Measurements from ENCODE around the gene LRIG1. TPM values are rescaled to one million over a fixed set of nuclear protein-coding genes. Genes with fewer than 3 reads are reported as not detected.

Gene LRIG1
- total RNA-seq, 1 experiment from 2014 or later = 5.3 TPM

DNA sequence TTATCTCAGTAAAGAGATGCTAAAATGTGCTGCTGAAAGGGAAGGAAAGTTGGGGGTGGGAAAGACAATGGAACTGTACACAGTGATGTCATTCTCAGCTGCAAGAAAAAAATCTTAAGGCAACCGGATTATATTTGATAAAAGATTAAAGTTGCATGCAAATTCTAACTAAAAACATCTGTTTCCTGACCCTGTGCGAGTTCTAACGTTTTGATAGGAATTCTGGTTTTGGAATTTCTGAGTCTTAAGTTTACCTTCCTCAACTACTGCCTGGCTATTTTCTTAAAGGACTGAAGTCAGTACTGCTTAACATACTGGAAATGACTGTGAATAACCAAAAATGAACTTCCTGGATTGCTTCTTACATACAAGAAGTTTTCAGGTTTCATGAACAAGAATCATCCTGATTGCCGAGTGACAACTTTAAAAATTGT, 164.5 kb downstream of the LRIG1 start:
- no TSS peak for BruUV-seq (replicated peaks)
- no peaks in the 10 kb centered on the region for H3K27me3 ChIP-seq (ENCODE audit: control insufficient read depth, insufficient read depth, low read length)
- no peak for ATAC-seq
- ChIA-PET CTCF (no interaction called here), POLR2A (no interaction called here)
- H3K9me3 ChIP-seq (ENCODE audit: control insufficient read depth, insufficient read depth, low read depth, low read length) = no peaks in the 10 kb centered on the region
- TF ChIP-seq SIN3A (IDR thresholded peaks at IDR 0.05; ENCODE audit: borderline replicate concordance, insufficient read depth, low read depth, low read length) (no peak), POLR2AphosphoS5 (IDR thresholded peaks at IDR 0.05; ENCODE audit: low read depth, low read length) (no peak), TCF7L2 (IDR thresholded peaks at IDR 0.05; ENCODE audit: low read depth, low read length) (no peak)
- TF ChIP-seq, protein P1, sequence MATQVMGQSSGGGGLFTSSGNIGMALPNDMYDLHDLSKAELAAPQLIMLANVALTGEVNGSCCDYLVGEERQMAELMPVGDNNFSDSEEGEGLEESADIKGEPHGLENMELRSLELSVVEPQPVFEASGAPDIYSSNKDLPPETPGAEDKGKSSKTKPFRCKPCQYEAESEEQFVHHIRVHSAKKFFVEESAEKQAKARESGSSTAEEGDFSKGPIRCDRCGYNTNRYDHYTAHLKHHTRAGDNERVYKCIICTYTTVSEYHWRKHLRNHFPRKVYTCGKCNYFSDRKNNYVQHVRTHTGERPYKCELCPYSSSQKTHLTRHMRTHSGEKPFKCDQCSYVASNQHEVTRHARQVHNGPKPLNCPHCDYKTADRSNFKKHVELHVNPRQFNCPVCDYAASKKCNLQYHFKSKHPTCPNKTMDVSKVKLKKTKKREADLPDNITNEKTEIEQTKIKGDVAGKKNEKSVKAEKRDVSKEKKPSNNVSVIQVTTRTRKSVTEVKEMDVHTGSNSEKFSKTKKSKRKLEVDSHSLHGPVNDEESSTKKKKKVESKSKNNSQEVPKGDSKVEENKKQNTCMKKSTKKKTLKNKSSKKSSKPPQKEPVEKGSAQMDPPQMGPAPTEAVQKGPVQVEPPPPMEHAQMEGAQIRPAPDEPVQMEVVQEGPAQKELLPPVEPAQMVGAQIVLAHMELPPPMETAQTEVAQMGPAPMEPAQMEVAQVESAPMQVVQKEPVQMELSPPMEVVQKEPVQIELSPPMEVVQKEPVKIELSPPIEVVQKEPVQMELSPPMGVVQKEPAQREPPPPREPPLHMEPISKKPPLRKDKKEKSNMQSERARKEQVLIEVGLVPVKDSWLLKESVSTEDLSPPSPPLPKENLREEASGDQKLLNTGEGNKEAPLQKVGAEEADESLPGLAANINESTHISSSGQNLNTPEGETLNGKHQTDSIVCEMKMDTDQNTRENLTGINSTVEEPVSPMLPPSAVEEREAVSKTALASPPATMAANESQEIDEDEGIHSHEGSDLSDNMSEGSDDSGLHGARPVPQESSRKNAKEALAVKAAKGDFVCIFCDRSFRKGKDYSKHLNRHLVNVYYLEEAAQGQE (IDR thresholded peaks at IDR 0.05; ENCODE audit: insufficient read depth in 1 of 2, low read depth in 2 of 2, low read length in 1 of 2) = no peak
- TF ChIP-seq, protein P2, sequence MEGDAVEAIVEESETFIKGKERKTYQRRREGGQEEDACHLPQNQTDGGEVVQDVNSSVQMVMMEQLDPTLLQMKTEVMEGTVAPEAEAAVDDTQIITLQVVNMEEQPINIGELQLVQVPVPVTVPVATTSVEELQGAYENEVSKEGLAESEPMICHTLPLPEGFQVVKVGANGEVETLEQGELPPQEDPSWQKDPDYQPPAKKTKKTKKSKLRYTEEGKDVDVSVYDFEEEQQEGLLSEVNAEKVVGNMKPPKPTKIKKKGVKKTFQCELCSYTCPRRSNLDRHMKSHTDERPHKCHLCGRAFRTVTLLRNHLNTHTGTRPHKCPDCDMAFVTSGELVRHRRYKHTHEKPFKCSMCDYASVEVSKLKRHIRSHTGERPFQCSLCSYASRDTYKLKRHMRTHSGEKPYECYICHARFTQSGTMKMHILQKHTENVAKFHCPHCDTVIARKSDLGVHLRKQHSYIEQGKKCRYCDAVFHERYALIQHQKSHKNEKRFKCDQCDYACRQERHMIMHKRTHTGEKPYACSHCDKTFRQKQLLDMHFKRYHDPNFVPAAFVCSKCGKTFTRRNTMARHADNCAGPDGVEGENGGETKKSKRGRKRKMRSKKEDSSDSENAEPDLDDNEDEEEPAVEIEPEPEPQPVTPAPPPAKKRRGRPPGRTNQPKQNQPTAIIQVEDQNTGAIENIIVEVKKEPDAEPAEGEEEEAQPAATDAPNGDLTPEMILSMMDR (IDR thresholded peaks at IDR 0.05) = no peak
- H3K27ac ChIP-seq (ENCODE audit: low read length) = no peak overlapping the region
- intact Hi-C loops (cut with micrococcal nuclease; ENCODE audit: unreplicated experiment) (no loop called here), in situ Hi-C loops (cut with HindIII; ENCODE audit: low pct_unique_long_range_greater_than_20kb, low sequenced_read_pairs) (no loop called here)
- H3K36me3 ChIP-seq (ENCODE audit: control insufficient read depth, insufficient read depth, low read length) = no peaks in the 10 kb centered on the region
- H3K4me1 ChIP-seq (ENCODE audit: control insufficient read depth, insufficient read depth, low read length) = no peaks in the 10 kb centered on the region
- no peak for DNase-seq (ENCODE audit: low read depth, low spot score)
- no peak overlapping the region for H3K4me3 ChIP-seq (ENCODE audit: low read depth in 2 of 2, low read length in 2 of 2)

DNA sequence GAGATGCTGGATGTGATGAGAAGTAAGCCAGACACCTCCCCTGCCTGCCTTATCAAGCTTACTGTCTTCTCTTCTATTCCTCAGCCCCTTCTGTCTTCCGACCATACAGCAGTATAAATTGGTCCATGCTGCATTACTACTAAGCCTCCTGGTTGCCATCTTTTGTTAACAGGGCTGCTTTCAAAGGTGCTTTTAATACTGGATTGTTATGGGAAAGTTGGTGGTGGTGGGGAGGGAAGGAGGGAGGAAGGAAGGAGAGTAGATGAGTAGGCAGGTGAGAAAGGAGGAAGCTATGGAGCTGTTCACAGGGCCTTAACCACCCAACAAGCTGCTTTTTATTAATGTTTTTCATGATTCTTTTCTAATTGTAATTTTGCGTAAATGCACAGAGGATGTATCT, 165.2 kb downstream of the LRIG1 start:
- no peak overlapping the region for H3K27ac ChIP-seq (ENCODE audit: low read length)
- no peak overlapping the region for H3K4me3 ChIP-seq (ENCODE audit: low read depth in 2 of 2, low read length in 2 of 2)
- in situ Hi-C loops (cut with HindIII; ENCODE audit: low pct_unique_long_range_greater_than_20kb, low sequenced_read_pairs) (no loop called here), intact Hi-C loops (cut with micrococcal nuclease; ENCODE audit: unreplicated experiment) (no loop called here)
- ChIA-PET POLR2A (no interaction called here), CTCF (no interaction called here)
- no peaks in the 10 kb centered on the region for H3K4me1 ChIP-seq (ENCODE audit: control insufficient read depth, insufficient read depth, low read length)
- no peak for TF ChIP-seq TCF7L2 (IDR thresholded peaks at IDR 0.05; ENCODE audit: low read depth, low read length)
- TF ChIP-seq POLR2AphosphoS5 (IDR thresholded peaks at IDR 0.05; ENCODE audit: low read depth, low read length) = no peak
- TF ChIP-seq, protein P1 (IDR thresholded peaks at IDR 0.05; ENCODE audit: insufficient read depth in 1 of 2, low read depth in 2 of 2, low read length in 1 of 2) = no peak
- TF ChIP-seq, protein P2 (IDR thresholded peaks at IDR 0.05) = no peak
- TF ChIP-seq SIN3A (IDR thresholded peaks at IDR 0.05; ENCODE audit: borderline replicate concordance, insufficient read depth, low read depth, low read length) = no peak
- no peaks in the 10 kb centered on the region for H3K27me3 ChIP-seq (ENCODE audit: control insufficient read depth, insufficient read depth, low read length)
- no TSS peak for BruUV-seq (replicated peaks)
- ATAC-seq (no peak), DNase-seq (ENCODE audit: low read depth, low spot score) (no peak)
- H3K36me3 ChIP-seq (ENCODE audit: control insufficient read depth, insufficient read depth, low read length) = no peaks in the 10 kb centered on the region
- H3K9me3 ChIP-seq (ENCODE audit: control insufficient read depth, insufficient read depth, low read depth, low read length) = no peaks in the 10 kb centered on the region

Measured in Panc1 (cell line).